ENCODE measurements around the gene AP3B1. TPM values are rescaled to one million over a fixed set of nuclear protein-coding genes. Genes with fewer than 3 reads are reported as not detected.
"Not testable (repeated sequence)": the region's sequence is repeated elsewhere in the genome, so short reads cannot be mapped to it uniquely, and the experiment has no call there.

The AP3B1 gene
- total RNA-seq, 1 experiment from 2014 or later: 54.3 TPM

DNA sequence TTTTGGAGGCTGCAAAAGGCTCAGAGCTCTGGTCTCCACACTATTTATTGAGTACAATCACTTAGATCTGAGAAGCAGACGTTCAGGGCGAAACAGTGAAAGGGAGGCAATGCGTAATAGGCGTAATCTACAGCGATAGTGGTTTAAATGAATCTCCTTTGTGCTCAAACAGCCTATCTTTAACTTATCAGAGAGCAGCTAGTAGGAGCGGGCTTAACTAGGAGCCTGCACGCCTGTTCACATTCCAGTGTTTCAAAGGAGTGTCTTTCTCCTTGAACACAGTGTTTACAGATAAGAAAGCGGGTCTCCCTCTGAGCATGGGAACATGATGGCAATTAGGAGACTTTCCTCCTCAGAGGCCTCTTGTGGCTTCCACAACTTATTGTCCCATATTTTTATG, 49.4 kb downstream of the AP3B1 start:
- no peak for DNase-seq (ENCODE audit: low read depth)

DNA sequence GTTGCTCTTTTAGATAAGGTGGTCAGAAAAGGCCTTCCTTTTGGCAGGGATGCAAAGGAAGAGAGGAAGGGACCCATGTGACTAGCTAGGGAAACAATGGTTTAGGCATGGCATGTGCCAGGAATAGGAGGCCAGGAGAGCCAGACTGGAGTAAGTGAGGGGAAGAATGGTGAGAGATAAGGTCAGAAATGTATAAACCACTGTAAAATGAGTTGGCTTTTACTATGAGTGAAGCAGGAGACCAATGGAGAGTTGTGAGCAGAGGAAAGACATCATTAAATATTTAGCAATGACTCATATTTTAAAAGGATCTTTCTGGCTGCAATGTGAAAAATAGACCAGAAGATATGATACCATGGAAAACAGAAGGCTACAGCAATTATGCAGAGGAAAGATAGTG, 50.9 kb downstream of the AP3B1 start:
- peak; percentile 81 for DNase-seq (ENCODE audit: low read depth)

DNA sequence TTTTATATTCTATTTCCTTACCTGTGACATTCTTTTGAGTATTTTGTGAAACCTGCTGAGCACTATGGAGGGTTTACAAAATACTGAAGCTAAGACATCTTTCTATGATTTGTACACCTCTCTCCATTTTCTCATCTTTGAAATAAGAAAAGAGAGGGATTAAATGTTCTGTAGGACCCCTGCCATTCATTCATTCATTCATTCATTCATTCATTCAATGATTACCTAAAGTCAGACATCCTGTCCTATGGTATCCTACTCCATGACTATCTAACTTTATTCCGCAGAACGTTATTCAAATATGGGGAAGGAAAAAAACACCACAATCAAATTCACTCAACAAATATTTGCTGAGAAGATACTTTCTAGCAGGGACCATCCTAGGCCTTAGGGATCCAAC, 51.4 kb downstream of the AP3B1 start:
- DNase-seq (ENCODE audit: low read depth): no peak

DNA sequence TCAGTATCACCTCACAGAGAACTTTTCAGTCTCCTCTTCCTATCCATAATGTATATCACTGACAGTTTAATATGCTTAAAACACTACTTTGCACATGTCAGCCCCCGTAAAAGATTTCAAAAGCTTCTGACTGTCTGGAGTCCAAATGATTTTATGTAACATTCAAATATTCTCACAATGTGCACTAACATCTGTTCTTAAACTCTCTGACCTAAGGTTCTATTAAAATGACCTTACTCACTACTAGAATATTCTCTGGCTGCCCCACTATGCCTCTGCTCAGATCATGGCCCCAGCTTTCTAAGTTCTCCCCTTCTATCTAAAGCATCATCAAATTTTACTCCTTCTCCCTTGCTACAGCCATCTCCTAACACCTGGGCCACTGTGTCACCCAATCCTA, 52.5 kb downstream of the AP3B1 start:
- no peak for DNase-seq (ENCODE audit: low read depth)

DNA sequence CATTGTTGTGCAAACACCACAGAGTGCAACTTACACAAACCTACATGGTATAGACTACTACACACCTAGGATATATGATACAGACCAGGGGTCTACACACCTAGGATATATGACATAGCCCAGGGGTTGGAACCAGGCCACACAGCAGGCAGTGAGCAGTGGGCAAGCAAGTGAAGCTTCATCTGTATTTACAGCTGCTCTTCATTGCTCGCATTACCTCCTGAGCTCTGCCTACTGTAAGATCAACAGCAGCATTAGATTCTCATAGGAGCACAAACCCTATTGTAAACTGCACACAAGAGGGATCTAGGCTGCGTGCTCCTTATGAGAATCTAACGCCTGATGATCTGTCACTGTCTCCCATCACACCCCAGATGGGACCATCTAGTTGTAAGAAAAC, 56.6 kb downstream of the AP3B1 start:
- DNase-seq (ENCODE audit: low read depth): no peak

DNA sequence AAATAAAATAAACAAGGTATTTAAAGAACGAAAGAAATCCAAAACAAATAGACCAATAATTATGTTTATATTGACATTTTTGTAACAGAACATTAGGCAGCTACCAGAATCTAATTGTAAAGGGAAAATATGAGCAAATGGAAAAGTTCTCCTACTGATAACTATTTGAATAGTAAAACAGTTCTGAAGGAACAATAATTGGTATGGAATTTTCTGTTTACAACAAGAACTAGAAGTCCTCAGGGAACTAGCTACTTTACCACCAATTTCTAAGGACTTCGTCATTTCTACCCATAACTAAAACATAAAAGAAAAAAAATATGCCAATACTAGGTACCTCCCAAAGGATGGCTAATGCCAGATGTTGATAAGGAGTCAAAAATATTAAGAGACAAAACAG, 58.5 kb downstream of the AP3B1 start:
- no peak for DNase-seq (ENCODE audit: low read depth)

DNA sequence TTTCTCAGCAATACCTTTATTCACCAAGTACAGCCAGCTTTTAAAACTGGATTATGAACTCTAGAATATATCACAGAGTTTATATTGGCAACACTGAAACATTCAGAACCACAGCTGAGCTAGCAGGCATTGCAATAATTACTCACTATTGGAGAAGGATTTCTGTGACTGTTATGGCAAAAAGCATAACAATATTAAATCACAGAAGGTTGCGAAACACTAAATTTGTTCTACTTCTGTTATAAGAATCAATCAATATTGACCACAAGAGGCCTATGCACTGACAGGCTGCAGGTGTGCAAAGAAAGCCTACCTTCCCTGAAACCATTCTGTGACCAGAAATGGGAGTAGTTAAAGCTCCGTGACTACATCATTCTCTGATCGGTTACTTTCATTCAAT, 59.2 kb downstream of the AP3B1 start:
- DNase-seq (ENCODE audit: low read depth): no peak

DNA sequence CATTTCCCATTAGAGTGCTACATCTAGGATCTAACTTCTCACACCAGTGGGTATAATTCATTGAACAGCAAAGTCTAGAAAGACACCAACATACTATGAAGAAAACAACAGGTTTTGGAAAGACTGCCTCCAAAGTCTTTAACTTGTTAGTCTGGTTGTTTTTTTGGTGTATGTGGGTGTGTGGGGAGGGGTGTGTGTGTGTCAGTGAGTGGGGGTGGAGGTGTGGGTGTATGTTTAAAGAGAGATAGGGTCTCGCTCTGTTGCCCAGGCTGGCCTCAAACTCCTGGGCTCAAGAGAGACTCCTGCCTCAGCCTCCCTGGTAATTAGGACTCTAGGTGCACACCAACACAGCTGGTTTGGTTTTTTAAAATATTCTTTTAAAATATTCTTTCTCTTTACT, 59.7 kb downstream of the AP3B1 start:
- DNase-seq (ENCODE audit: low read depth): no peak

DNA sequence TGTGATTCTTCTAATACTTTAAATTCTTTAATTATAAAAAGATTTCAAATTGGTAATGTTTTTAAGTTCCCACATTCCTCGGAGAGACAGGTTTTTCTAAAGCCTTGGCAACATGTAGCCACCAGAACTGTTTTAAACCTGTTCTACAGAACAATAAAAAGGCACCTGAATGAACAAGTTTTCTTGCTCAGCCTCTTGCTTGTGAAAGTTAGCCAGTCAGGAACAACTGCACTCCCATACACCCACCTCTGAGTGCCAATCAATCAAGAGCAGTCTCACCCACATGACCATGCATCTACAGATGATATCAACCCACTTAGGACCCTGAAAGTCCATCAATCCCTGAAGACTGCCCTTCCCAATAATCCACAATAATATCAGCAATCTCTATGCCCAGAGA, 62.3 kb downstream of the AP3B1 start:
- DNase-seq (ENCODE audit: low read depth): no peak

DNA sequence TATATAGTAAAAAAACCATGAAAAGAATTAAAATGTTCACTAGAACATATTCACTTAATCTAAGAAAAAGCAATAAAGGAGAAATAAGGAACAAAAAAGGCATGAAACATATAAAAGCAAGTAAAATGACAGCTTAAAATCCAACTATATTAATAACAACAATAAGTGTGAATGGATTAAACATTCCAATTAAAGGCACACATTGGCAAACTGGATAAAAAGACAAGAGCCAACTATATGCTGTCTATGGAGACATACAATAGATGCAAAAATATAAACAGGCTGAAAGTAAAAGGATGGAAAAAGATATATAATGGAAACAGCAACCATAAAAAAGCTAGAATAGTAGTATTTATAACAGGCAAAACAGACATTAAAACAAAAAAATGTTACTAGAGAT, 70.1 kb downstream of the AP3B1 start:
- no peak for DNase-seq (ENCODE audit: low read depth)

DNA sequence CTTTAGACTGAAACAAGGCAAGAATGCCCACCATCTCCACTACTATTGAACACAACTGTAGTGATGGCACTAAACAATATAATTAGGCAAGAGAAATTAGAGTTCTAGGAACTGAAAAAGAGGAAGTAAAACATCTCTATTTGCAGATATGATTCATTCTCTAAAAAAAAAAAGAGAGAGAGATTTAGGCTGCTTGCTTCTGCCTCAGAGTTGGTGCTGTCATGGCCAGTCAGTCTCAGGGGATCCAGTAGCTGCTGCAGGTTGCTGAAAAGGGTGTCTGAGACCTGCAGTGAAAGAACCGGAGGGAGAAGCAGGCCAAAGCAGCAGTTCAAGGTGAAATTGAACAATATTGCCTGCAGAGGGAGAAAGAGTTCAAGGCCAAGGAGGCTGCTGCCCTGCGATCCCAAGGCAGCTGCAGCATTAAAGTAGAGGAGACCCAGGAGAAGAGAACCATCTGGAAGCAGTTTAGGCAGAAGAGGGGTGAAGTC, 72.5 kb downstream of the AP3B1 start:
- no peak for DNase-seq (ENCODE audit: low read depth)

DNA sequence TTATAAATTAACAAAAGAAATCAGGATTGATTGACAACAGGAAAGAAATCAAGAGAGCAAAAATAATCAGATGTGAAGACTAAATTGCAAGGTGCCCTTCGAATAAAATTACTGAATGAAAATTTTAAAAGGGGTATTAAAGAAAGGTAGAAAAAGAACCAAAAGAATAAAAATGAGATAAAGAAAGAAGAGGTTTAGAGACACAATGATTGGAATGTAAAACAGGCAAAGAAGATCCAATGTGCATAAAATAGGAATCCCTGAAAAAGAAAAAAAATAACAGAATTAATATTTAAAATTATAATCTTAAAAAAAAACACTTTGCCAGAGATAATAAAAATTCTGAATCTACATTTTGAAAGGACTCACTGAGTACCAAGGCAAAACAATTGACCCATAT, 73.0 kb downstream of the AP3B1 start:
- DNase-seq (ENCODE audit: low read depth): no peak

DNA sequence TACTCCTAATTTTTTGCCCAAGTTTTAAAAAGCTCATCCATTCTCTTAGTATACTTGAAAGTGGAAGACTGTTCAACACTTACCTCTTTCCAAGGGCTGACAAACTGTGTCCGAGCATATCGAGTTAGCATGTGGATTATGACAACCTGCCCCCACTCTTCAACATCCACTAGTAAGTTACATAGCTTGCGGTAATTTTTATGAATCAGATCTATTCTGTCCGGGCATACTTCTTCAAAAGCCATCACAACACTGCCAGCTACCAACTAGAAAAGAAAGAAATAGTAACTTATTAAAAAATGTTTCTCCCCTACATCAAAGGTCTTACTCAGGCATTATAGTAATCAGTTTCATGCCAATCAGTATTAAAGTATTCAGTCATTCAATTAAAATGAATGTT, 78.5 kb downstream of the AP3B1 start:
- DNase-seq (ENCODE audit: low read depth): no peak

DNA sequence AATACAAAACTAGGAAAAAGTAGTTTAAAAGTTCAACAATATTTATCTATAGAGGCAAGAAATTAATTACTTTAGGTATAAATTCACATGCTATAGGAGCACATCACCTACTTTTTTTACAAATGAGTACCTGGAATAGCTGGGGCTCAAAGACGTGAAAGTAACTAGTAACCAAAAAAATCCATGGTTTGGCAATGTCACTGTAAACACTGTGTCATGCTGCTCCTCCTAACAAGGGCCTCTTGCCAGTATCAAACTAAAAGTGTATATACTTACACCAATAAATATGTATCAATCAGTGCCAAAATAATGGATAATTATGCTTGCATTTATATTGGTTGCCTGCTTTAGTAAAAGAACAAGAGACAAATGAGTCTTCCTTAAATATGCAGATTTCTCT, 78.9 kb downstream of the AP3B1 start:
- no peak for DNase-seq (ENCODE audit: low read depth)

DNA sequence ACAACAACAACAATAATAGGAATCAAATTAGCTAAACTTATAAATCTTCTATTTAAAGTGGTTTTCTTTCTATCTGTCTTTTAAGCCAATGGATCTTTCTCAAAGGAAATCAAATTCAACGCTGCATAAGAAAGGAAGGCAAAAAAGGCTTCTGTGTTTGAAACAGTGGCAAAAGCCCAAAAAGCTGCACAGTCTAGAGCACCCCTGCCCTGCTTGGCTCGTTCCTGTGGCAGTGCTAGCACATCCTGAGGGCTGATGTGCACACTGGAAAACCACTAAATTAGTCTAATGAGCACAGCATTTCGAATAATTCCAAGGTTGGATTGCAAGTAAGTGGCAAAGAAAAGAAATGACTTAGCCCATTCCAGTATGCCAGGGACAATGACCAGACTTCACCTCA, 80.7 kb downstream of the AP3B1 start:
- DNase-seq (ENCODE audit: low read depth): no peak

DNA sequence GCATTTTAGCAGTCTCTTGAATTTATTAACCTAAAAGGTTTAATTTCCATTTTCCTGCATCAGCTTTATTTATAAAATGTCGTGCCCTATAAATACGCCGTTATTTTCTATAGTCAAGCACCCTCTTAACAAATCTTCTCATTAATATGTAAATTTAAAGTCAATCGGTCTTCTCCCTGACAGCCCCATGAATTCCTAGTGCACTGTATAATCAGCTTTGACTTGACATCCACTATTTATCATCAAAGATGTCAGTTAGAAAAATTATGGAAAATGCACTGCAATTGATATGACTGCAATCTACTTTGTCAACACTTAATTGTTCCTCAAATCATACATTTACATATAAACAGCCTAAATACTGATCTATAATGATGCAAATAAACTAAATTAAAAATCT, 83.4 kb downstream of the AP3B1 start:
- DNase-seq (ENCODE audit: low read depth): no peak

DNA sequence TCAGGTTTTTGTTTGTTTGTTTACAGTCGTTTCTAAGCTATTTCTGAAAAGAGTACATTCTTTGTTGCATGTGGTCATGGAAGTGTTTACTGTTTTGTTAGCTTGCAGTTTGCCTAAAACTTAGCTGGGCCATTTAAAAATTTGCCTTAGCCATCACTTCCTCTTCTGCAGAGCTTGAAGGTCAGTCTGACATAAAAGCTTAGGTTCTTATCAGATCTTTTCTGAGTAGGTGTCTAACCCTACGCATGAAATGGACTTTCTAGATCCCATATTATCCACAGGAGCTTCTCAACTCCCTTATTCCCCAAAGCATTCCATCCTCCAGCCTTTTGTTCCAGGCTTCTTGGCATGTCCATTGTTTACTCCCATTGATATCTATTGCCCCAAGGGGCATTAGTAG, 90.3 kb downstream of the AP3B1 start:
- no peak for DNase-seq (ENCODE audit: low read depth)

DNA sequence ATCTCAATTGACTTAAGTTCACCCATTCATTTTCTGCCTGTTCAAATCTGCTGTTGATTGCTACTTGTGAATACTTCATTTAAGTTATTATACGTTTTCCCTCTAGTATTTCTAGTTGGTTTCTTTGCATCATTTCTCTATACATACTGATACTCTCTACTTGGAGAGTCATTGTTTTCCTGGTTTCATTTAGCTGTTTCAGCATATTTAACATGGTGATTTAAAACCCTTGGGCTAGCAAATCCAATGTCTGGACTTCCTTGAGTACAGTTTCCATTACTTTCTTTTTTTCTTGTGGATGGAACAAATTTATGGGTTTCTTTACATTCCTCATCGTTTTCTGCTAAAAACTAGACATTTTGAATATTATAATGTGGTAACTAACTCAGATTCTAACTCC, 90.7 kb downstream of the AP3B1 start:
- DNase-seq (ENCODE audit: low read depth): no peak

DNA sequence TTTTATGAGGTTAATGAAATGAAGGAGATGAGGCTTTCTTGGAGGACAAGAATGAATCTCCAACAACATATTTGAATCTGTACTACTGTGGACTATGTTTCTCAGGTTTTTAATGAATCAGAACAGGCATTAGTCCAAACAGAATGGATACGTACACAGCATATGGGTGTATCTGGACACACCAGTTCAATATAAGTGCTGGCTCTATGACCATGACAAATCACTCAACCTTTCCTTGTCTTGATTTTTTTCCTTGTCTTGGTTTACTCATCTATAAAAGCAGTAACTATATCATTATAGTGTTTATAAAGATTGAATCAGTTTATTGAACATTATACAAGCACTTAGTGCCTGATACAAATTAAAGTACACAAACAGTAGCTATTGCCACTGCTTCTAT, 104.1 kb downstream of the AP3B1 start:
- DNase-seq (ENCODE audit: low read depth): no peak

DNA sequence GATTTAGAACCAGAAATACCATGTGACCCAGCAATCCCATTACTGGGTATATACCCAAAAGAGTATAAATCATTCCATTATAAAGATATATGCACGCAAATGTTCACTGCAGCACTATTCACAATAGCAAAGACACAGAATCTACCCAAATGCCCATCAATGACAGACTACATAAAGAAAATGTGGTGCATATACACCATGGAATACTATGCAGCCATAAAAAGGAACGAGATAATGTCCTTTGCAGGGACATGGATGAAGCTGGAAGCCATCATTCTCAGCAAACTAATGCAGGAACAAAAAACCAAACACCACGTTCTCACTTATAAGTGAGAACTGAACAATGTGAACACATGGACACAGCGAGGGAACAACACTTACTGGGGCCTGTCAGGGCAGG, 105.8 kb downstream of the AP3B1 start:
- not testable (repeated sequence) for DNase-seq (ENCODE audit: low read depth)

DNA sequence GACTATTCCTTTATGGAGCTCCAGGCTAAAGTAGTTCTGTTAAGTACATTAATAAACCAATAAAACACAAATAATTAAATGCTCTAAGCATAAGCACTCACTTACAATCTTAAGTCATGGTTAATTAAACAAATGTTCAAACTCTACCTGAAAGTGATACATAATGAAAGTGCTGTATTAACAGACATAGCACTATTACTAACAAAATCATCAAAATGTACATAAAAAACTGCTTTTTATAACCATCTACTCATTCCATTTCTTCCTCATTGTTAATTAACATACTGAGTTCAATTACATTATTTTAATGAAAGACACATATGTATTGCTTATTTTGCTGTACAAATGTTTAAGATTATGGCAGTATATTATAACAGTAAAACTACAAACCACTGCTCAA, 107.3 kb downstream of the AP3B1 start:
- DNase-seq (ENCODE audit: low read depth): no peak

DNA sequence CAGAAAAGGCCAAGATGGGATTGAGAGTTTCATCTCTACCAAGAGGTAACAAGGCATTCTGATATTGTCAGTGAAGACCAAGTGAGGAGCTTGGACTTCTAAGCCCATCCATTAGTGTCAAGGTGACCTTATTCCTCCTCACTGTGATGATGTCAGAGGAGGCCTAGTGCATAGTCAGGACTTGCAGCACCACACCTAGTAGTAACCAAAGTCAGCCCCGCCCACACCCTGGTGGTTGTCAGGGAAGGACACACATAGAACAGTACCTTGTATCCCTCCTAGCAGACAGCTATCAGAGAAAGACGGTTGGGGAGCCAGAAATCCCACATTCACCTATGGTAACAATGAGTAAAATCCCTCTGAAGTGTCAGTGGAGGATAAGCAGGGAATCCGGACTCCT, 111.7 kb downstream of the AP3B1 start:
- DNase-seq (ENCODE audit: low read depth): no peak

DNA sequence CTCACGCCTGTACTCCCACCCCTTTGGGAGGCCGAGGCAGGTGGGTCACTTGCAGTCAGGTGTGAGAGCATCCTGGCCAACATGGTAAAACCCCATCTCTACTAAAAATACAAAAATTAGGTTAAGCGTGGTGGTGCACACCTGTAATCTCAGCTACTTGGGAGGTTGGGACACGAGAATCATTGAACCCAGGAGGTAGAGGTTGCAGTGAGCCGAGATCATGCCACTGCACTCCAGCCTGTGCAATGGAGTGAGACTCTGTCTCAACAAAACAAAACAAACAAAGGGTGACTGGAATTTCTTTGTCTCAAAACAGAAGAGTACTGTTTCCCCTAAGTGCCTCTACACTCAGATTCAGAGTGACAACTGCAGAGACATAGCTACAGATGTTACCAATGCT, 116.1 kb downstream of the AP3B1 start:
- DNase-seq (ENCODE audit: low read depth): no peak

DNA sequence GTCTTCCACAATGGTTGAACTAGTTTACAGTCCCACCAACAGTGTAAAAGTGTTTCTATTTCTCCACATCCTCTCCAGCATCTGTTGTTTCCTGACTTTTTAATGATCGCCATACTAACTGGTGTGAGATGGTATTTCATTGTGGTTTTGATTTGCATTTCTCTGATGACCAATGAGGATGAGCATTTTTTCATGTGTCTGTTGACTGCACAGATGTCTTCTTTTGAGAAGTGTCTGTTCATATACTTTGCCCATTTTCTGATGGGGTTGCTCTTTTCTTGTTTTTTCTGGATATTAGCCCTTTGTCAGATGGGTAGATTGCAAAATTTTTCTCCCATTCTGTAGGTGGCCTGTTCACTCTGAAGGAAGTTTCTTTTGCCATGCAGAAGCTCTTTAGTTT, 124.2 kb downstream of the AP3B1 start:
- DNase-seq (ENCODE audit: low read depth): not testable (repeated sequence)

DNA sequence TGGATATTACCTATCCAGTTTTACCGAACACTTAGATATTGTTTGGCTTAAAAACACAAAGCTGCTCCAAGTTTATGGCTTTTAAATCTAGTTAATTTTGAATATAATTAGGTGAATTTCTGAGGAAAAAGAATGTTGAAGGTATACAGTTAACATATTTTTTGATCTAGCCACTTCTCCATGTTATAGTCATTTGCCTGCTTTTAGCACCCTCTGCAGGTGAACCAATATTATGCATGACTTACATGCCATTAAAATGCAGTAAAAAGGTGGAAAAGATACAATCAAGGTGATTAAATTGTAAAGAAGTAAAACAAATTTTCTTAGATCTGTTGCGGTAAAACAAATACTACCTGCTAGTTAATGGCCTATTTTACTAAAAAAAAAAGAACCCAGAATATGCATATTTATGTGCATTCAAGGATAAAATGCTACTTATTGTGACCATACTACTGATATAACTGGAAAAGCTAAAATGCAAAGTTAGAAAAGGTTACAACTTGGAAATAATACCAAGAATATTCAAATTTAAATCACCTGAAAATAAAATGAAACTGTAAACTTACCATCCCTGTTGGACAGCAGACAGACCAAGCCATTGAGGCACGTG, 132.1 kb downstream of the AP3B1 start:
- DNase-seq (ENCODE audit: low read depth): peak; percentile 35
